ENCODE results near the gene AQP12B. TPM values are rescaled to one million over a fixed set of nuclear protein-coding genes. Genes with fewer than 3 reads are reported as not detected.

Gene AQP12B
- polyA plus RNA-seq, 1 of the 3 experiments (the other 2 are of a cell fraction) = not detected

GRCh38 chr2:240651185-240651584 lies 31.5 kb downstream of the AQP12B start:
- Histone ChIP-seq H3K27ac (ENCODE audit: low read depth in 2 of 2, low read length in 1 of 2) (no peak overlapping the region), H3F3A (replicated peaks; ENCODE audit: insufficient read depth) (no peaks in the 10 kb centered on the region), H3K4me1 (ENCODE audit: control insufficient read depth in 1 of 2, insufficient read depth in 2 of 2, low read depth in 1 of 2, low read length in 1 of 2) (no peaks in the 10 kb centered on the region), H3K79me2 (ENCODE audit: insufficient read depth) (no peaks in the 10 kb centered on the region), H3K4me2 (no peak overlapping the region), H3K9me3 (no peaks in the 10 kb centered on the region), H3K9me2 (no peaks in the 10 kb centered on the region), H4K20me1 (ENCODE audit: insufficient read depth) (no peaks in the 10 kb centered on the region), H3K27me3 (ENCODE audit: insufficient read depth) (peaks cover 15% of the 10 kb centered on the region; the same call in 1 of the 2 replicates), H3K9ac (no peak overlapping the region), H3K36me3 (replicated peaks in 1 of 2; ENCODE audit: control insufficient read depth in 1 of 2, insufficient read depth in 2 of 2, low read length in 1 of 2) (no peaks in the 10 kb centered on the region), H3K4me3 (ENCODE audit: low read depth in 2 of 2, low read length in 1 of 2) (no peak overlapping the region), H2AFZ (ENCODE audit: low read depth) (no peak overlapping the region)
- 10% methylated on average over 2 of the region's 3 CpGs for WGBS (ENCODE audit: low lambda C conversion rate)
- no peak for DNase-seq
- ChIA-PET CTCF (interaction anchor here (1.3 kb wide), 2 partner anchors 10 to 47 kb away, joined by 3 read pairs; no protein-coding TSS in a partner anchor), POLR2A (no interaction called here)
- TF ChIP-seq NFIC (IDR thresholded peaks at IDR 0.05; ENCODE audit: borderline replicate concordance) = no peak
- no peak for TF ChIP-seq YY1 (IDR thresholded peaks at IDR 0.05; ENCODE audit: low read depth)
- no peak for TF ChIP-seq GABPA (IDR thresholded peaks at IDR 0.05; ENCODE audit: low read depth)
- TF ChIP-seq PBX3 (IDR thresholded peaks at IDR 0.05) = no peak

- POLR2A ChIA-PET = no interaction called here
- H3K27me3 ChIP-seq (ENCODE audit: insufficient read depth) = peaks cover 8% of the 10 kb centered on the region; the same call in 1 of the 2 replicates
- H3K4me1 ChIP-seq (ENCODE audit: control insufficient read depth in 1 of 2, insufficient read depth in 2 of 2, low read depth in 1 of 2, low read length in 1 of 2) = no peaks in the 10 kb centered on the region
These were observed 32.3 kb downstream of the AQP12B start for GRCh38 chr2:240650254-240650965.

GRCh38 chr2:240649331-240649730 lies 33.4 kb downstream of the AQP12B start:
- Histone ChIP-seq H3K4me3 (ENCODE audit: low read depth in 2 of 2, low read length in 1 of 2) (no peak overlapping the region), H3K36me3 (replicated peaks in 1 of 2; ENCODE audit: control insufficient read depth in 1 of 2, insufficient read depth in 2 of 2, low read length in 1 of 2) (no peaks in the 10 kb centered on the region), H3K4me1 (ENCODE audit: control insufficient read depth in 1 of 2, insufficient read depth in 2 of 2, low read depth in 1 of 2, low read length in 1 of 2) (no peaks in the 10 kb centered on the region), H3K9me2 (no peaks in the 10 kb centered on the region), H3F3A (replicated peaks; ENCODE audit: insufficient read depth) (no peaks in the 10 kb centered on the region), H3K9ac (no peak overlapping the region), H3K27me3 (ENCODE audit: insufficient read depth) (no peaks in the 10 kb centered on the region; the same call in 1 of the 2 replicates), H3K27ac (ENCODE audit: low read depth in 2 of 2, low read length in 1 of 2) (no peak overlapping the region), H3K4me2 (no peak overlapping the region), H3K9me3 (no peaks in the 10 kb centered on the region), H4K20me1 (ENCODE audit: insufficient read depth) (no peaks in the 10 kb centered on the region), H2AFZ (ENCODE audit: low read depth) (no peak overlapping the region), H3K79me2 (ENCODE audit: insufficient read depth) (no peaks in the 10 kb centered on the region)
- DNase-seq = no peak
- WGBS (ENCODE audit: low lambda C conversion rate) = 35% methylated on average over 7 of the region's 7 CpGs
- no peak for TF ChIP-seq MAX (IDR thresholded peaks at IDR 0.05; ENCODE audit: low read depth)
- no peak for TF ChIP-seq RFX5 (IDR thresholded peaks at IDR 0.05; ENCODE audit: low read length)
- TF ChIP-seq RAD21 (IDR thresholded peaks at IDR 0.05; ENCODE audit: low read length) = no peak
- no peak for TF ChIP-seq GABPA (IDR thresholded peaks at IDR 0.05; ENCODE audit: low read depth)
- no peak for TF ChIP-seq USF2 (IDR thresholded peaks at IDR 0.05; ENCODE audit: borderline replicate concordance, low read depth, low read length)
- TF ChIP-seq JUND (IDR thresholded peaks at IDR 0.05) = no peak
- TF ChIP-seq CHD2 (IDR thresholded peaks at IDR 0.05; ENCODE audit: low read length, partially characterized antibody) = no peak
- ChIA-PET POLR2A (no interaction called here), CTCF (interaction anchor here (1.7 kb wide), 1 partner anchor 8 kb away, joined by 8 read pairs; no protein-coding TSS in a partner anchor)

More at GRCh38 chr2:240650254-240650965, 32.3 kb downstream of the AQP12B start:
- no peak for DNase-seq
- Histone ChIP-seq H3K79me2 (ENCODE audit: insufficient read depth) (no peaks in the 10 kb centered on the region), H4K20me1 (ENCODE audit: insufficient read depth) (no peaks in the 10 kb centered on the region), H3K4me3 (ENCODE audit: low read depth in 2 of 2, low read length in 1 of 2) (no peak overlapping the region), H3K36me3 (replicated peaks in 1 of 2; ENCODE audit: control insufficient read depth in 1 of 2, insufficient read depth in 2 of 2, low read length in 1 of 2) (no peaks in the 10 kb centered on the region), H3F3A (replicated peaks; ENCODE audit: insufficient read depth) (no peaks in the 10 kb centered on the region), H3K27ac (ENCODE audit: low read depth in 2 of 2, low read length in 1 of 2) (no peak overlapping the region), H3K9me2 (no peaks in the 10 kb centered on the region), H3K4me2 (no peak overlapping the region), H3K9ac (no peak overlapping the region), H2AFZ (ENCODE audit: low read depth) (no peak overlapping the region), H3K9me3 (no peaks in the 10 kb centered on the region)
- CTCF ChIA-PET = interaction anchor here (1.3 to 1.7 kb wide), 2 partner anchors 9 kb away, joined by 3 to 8 read pairs; no protein-coding TSS in a partner anchor
- no peak for TF ChIP-seq JUND (IDR thresholded peaks at IDR 0.05)
- TF ChIP-seq SMC3 (IDR thresholded peaks at IDR 0.05; ENCODE audit: low read depth, low read length) = no peak
- TF ChIP-seq YY1 (IDR thresholded peaks at IDR 0.05; ENCODE audit: low read depth) = no peak
- TF ChIP-seq TCF12 (IDR thresholded peaks at IDR 0.05) = no peak
- 50% methylated on average over 12 of the region's 13 CpGs for WGBS (ENCODE audit: low lambda C conversion rate)

Data from SK-N-SH (cell line).